ENCODE data around the gene LHFPL6.

Gene LHFPL6

DNA sequence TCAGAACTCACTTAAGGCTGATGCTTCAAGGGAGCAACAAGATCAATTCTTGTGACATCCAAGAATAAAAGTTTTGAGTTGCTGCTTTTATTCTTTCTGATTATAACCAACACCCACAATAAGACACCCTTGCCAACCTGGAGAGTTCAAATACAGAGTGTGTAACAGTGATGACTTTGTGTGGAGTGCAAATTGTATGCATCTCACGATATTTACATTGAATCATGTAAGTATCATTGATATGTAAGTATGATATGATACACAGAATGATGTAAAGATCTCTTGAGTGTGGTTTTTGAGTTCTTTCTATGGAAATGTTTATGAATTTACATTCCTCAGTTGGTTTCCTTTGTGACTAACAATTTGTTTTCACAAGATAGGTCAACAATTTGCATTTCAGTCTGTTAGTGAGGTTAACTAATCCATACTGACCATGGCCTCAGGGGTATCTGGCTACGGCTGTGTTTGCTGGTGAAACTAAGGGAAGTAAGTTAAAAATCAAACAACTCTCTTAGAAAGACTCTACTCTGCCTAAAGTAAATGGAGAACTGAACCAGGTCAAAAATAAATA, 12.4 kb downstream of the LHFPL6 start:
- DNase-seq = no peak

DNA sequence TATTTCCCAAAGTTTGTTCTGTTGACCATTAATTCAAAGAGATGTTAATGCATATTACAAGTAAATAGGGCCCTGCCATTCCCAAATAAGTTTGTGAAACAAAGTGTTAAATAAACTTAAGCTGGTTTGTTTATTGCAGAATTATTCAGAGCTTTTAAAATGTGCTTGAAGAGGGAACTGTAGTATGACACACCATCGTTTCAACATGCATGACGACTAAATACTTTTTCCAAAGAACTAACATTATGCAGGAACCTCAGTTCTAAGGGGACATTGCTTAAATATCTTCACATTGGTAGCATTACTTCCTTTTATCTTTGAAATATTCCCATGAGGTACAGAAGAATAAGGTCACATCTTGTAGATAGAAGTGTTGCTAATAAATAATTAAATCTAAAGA, 14.6 kb downstream of the LHFPL6 start:
- no peak for DNase-seq

DNA sequence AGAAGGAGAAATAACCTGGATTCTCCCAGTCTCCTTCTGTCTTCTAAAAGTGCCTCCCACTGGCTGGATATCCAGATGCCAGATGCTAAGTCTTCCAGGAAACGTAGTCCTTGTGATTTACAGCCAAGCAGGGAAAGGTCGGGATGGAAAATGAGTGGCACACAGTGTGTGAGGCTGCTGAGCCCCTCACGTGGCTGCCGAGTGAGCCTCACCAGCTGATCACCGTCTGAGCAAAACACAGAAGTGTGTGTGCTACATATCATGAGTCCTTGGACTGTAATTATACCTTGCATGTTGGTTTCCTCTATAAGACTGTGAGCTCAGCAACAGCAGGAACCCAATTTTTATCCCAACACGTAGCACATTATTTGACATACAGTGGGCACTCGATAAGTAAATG, 15.1 kb downstream of the LHFPL6 start:
- DNase-seq = no peak

DNA sequence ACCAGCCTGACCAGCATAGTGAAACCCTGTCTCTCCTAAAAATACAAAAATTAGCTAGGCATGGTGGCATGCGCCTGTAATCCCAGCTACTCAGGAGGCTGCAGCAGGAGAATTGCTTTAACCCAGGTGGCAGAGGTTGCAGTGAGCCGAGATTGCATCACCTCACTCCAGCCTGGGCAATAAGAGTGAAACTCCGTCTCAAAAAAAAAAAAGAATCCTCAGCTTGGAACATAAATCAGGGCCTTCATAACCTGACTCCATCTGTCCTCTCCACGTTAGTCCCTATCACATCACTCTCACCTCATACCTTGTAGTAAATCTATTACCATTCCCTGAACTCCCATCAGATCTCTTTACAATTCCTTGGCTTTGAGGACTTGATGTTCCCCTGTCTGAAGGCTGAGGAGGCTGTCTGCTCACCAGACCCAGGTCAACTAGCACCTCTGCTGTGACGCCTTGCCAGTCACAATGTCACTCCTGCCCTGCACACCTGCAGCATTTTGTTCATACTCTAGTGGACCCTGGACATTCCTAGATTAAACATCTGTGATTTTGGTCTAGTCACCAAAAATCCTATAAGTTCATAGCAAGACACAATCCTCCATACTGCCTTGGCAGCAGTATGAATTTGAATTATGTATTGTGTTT, 15.9 kb downstream of the LHFPL6 start:
- no peak for DNase-seq

DNA sequence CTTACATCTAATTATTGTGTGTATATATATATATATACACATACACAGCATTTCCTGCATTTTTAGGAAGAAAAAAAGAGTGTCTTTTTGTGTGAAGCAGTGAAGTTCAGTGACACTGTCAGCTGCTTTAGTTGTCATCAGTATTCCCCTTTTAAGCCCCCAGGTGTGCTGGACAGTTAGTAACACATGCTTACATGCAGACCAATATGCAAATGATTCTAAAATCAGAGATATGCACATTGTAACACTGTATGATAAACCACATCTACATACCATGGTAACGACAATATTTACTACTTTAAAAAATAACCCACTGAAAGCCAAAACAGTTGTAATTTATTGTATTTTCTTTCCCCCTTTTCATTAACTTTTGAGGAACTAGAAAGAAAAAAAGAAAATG, 16.8 kb downstream of the LHFPL6 start:
- DNase-seq = no peak

DNA sequence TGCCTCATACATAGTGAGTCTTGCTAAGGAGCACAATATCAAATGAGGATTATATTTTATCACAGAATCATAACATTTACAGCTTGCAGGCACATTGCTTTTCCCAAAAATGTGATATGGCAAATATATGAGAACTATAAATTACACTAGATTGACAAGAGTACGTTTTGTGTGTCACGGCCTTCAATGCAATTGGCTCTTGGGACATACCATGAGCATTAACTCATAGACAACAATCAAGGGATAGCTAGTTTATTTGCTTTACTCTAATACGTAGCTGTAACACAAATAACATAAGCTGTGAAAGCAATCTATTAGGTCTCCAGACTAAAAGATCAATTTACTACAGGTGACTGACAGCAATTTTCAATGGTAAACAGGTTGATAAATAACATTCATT, 17.8 kb downstream of the LHFPL6 start:
- no peak for DNase-seq

DNA sequence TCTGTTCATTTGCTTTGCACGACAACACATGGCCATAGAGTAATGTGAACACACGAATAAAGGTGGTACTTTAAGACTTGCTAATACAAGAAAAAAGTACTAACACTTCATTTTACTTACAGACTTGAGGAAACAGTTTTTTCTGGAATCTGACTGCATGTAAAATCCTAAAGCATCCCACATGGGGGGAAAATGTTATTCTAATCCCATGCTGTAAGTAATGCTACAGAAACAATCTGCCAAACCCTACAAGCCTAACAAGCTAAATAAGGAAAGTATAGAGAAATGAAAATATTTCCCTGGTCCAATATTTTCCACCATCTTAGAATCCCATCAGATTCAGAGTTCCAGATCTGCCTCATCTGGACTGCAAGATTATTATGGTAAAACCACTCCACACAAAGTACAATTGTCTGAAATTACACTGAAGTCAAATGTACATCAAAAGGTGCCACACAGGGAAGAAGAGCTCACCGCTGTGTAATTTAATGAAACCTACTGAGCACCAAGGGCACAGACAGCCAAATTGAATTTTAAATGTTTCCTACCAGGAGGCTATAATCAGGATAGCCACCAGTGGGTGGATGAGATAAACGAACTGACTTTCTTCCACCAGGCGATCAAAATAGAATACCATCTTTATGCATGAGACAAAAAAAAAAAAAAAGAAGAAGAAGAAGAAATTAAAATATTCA, 22.0 kb downstream of the LHFPL6 start:
- no peak for DNase-seq

DNA sequence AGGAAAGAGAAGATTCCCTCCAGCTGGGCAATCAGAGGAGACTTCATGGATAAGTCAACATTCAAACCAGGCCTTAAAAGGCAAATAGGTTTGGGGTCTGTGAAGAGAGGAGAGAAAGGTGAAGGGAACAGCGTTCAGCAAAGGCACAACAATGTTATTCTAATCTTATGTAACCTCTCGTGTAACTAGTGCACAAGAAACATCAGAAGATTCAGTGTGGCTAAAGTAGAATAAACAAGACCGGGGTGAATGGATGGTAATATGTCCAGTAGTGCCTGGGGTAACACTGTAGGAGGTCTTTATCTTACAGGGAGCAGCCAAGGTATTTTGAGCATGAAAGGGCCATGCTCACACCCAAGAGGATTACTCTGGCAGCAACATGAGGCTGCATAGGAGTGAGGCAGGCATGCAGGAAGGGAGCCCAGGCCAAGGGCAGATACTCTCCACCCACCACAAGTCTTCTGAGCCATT, 24.1 kb downstream of the LHFPL6 start:
- DNase-seq = no peak

DNA sequence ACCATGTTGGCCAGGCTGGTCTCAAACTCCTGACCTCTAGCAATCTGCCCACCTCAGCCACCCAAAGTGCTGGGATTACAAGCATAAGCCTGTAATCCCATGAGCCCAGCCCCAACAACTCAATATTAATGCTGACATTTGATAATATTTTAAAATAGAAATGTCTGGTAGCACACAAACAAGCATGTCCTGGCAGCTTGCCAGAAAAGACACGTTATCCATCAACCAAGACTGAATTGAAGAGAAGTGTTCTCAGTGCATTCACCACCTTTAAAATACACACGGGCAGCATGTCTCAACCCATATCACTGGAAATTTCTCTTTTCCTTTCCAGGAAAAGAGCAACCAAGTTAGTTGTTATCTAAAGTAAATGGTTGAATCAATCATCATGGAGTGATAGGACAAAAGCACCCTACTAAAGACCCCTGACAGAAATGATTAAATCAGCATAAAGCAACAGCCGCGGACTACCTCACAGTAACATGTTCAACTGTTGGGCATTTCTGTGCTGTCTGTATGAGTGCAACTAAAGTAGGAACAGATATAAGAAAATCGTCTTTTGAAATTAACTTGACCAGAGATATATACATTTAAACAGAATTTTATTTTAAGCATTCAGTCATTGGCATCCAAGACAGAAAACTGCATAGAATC, 25.0 kb downstream of the LHFPL6 start:
- DNase-seq = no peak

DNA sequence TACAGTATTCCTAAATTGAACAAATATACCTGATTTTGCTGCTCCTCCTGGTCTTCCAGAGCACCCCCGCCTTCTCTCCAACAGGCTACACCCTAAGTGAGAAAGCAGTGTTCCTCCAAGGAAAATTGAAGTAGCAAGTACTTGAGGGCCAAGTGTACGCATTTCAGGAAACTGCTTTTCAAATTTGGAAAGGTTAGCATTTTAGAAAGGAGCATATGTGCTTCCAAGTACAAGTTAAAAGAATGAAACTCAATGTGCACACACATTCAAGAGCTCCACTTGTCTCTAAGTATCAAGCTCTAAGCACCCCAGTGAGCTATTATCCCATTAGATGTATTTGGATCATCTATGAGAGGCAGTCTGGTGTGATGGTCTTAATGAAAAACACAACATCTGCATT, 25.8 kb downstream of the LHFPL6 start:
- DNase-seq = no peak

DNA sequence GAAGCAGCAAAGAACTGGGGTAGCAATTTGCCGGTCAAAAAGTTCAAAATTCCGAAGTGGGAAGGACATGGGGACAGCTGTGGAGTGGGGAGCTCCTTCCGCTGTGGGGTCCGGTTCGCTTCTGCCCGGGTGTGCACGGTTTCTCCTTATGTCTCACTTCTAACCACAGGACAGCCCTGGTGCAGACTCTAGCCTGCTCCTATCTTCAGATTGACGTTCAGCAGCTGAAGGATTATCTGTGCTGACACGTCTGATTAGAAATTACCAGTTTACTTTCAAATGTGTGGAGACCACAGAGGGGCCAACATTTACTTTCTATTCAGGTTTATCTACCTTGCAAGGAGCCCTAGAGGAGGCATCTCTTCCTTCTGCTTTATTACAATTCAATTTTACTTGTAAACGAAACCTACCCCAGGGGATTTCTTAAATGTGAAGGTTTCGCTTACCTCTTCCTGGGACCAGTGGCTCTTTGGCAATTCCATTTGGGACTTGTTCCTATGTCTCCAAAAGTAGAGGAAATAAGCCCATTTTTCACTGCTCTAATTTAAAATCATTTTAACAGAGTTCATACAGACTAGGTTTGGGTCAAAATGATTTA, 27.3 kb downstream of the LHFPL6 start:
- no peak for DNase-seq

DNA sequence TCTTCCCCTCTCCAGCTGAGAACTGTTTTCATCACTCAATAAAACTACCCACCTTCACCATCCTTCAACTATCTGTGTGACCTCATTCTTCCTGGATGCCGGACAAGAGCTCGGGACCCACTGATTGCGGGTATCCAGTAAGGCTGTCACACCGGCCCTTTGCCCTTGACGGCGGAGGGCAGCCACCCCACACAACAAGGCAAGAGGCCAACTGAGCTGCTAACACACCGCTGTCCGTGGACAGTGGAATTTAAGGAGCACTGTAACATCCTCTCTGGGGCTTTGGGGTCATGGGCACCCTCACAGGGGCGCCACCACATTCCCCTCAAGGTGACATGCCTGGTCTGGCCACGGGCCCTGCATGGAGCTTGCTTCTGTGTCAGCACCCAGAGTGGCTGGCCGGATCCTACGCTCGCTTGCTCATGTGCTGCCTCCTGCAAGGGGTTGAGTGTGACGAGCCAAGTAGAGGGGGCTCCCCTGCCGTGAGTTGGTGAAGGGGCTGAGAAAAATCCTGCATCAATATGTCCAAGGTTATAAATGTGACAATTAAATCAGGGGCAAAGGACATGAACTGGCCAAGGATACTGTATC, 31.4 kb downstream of the LHFPL6 start:
- DNase-seq = no peak

DNA sequence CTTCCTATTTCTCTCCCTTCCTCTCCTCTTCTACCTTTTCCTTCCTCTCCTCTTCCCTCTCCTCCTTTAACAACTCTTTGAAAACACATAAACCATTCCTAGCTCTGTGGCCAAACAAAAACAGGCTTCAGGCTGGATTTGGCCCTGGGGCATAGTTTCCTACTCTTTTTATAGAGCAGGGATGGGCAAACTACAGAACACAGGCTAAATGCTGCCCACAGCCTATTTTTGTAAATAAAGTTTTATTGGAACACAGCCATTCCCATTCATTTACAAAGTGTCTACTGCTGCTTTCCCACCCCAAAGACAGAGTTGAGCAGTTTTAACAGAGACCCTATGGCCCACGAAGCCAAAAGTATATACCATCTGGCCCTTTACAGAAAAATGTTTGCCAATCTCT, 35.4 kb downstream of the LHFPL6 start:
- DNase-seq = no peak

DNA sequence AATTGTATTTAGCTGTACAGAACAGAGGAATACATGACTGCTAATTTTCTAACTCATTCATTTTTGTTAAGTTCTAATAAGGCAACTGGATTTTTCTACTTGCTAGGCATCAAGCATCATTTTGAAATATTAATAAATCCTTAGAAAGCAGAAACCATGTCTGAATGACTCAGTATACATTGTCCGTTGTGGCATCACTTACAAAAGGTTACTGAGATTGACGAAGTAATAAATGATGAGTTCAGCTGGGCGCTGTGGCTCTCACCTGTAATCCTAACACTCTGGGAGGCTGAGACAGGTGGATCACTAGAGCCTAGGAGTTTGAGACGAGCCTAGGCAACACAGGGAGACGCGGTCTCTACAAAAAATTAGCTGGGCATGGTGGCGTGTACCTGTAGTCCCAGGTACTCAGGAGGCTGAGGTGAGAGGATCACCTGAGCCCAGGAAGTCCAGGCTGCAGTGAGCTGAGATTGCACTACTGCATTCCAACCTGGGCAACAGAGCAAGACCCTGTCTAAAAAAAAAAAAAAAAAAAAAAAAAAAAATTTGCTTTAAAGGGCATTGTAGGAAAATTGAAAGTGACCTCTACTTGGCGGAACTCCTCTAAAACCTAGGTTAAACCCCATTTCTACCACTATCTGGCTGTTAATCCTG, 36.6 kb downstream of the LHFPL6 start:
- no peak for DNase-seq

DNA sequence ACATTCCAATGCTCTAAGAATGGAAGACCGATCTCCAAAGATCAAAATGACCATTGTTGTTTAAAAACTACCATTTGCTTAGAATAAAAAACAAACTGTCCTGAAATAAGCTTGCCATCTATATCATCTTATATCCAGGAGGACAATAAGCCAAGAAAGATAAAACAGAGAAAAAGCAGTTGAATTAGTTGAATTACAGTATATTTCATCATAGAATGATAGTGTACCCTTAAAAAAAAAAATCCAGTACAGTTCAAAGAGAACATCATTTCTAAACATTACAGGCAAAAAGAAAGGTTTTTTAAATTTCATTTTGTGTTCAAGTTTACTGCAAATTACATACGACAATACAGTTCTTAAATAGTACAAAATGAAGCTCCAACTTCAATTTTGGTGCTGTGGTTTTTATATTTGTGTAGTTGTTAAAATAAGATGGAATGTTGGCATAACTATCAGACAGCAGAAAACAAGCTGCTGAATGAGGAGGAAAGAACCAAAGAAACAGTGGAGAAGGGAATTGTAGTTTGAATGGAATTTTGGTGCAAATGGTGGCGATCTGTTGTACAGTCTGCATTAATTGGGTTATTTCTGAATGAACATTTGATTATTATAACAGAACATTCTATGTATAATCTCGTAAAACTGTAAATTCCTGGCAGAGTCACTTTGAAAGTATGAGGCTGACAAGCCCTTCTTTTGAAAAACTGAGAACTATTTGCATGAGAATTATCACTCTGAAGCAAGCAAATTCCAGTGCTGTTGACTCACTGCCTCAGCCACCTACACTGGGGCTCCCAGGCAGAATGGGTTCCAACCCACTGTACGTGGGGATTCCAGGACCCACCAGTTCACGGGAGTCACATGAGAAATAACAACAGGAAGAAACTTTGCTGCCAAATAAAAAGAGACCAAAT, 37.7 kb downstream of the LHFPL6 start:
- DNase-seq = no peak

DNA sequence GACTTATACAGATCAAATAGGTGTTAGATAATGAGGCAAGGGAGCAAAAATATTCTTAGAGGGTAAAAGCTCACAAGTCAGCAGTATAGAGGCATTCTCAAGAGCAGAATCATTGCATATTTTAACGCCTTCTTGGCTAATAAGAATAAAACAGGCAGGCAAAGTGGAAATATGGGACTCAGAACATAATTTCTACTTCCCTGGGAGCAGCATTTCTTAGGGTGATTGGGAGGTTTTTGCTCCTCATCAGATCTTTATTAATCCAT, 39.6 kb downstream of the LHFPL6 start:
- DNase-seq = no peak

DNA sequence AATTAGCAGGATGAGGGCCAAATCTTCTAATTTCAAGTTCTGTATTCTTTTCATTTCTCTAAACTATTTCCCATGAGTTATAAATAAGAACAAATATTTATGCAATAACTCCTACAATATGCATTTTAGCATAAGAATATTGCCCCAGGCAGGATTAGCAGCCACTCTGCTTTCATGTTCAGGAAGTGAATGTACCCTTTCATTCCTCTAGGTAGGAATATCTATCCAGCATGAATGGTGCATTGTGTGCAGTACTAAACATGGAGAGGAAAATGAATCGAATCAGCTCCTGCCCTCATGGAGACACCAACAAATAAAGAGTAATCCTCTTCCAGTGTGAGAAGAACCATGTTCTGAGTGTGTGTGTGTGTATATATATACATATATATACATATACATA, 41.0 kb downstream of the LHFPL6 start:
- no peak for DNase-seq

DNA sequence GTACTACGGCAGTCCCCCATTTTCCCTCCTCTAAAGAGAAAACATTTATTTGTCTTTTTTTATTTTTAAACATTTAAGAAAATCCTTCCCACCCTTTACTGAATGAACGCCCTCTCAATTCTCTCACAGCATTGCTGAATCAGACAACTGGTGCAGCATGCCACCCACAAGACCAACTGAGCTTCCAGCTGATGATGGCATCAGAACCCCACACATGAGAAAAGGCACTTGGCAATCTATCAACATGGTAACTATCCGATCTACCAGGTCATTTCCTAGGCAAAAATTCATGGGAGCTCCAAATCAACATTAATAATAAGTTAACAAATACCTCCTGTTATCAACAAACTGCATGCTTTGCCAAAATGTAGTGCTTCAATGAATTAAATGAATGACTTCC, 43.1 kb downstream of the LHFPL6 start:
- no peak for DNase-seq

DNA sequence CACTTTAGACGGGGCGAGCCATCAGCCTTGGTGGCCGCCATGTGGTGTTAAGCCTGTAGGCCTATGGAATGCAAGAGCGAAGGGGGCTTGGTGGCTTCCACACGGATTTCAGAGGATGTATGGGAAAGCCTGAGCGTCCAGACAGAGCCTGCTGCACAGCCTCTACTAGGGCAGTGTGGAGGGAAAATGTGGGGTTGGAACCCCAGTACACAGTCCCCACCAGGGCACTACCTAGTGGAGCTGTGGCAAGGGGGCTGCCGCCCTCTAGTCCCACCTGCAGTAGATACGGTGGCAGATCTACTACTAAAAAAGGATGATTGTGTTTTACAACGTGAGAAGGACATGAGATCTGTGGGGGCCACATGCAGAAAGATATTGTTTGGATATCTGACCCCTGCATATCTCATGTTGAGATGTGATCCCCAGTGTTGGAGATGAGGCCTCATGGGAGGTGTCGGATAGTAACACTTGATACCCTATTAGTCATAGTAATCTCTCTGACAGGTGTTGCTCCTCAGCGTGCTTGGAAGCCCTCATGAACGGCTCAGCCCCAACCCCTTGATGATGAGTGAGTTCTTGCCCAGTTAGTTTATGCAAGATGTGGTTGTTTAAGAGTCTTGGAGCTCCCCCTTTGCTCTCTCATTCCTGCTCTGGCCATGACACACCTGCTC, 45.6 kb downstream of the LHFPL6 start:
- DNase-seq = no peak

DNA sequence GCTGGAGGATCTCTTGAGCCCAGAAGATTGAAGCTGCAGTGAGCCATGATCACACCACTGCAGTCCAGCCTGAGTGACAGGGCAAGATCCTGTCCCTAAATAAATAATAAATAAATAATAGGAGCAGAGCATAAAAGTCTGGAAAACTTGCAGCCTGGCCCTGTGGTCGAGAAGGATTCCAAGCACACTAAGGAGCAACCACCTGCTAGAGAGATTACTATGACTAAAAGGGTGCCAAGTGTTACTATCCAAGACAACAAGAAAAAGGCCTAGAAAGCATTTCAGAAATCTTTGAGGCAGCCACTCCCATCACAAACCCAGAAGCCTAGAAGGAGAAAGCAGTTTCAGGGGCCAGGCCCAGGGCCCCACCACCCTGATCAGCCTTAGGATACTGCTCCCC, 46.1 kb downstream of the LHFPL6 start:
- no peak for DNase-seq

DNA sequence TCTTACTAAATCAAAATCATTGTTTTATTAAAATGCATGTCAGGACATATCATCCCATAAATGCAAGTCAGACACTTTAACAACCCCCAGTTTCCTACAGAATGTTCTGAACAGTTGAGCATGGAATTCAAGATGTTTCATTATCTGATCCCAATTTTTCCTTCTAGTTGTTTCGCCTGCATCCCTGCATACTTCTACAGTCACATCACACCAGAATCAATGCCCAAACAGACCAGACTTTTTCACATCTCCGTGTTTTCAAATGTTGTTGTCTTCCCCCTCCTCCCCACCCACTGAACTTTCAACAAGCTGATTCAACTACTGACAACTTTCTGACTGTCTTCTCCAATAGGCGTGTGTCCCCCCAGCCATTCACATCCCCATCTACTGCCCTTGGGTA, 48.6 kb downstream of the LHFPL6 start:
- DNase-seq = no peak
